ENCODE data around the gene CDCA8.

Gene CDCA8

DNA sequence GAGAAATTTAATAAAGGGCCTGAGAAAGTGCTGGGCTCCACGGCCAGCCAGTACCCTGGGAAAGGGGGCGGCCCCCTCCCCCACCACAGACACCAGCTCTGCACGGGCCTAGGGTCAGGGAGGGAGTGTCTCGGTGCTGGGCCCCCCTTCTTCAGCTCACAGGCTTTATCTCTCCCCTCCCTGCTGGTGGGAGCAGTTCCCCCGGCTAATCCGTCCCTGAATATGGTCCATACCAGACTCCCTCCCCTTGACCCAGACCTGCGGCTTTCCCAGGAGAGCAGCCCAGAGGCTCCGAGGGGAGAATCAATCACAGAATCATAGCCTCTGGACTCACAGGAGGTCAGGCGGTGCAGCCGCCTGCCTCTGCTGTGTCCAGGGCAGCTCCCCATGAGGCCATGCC is 31.7 kb upstream of the CDCA8 start:
- Histone ChIP-seq H3K27ac (peak overlapping the region; percentile 56), H3K36me3 (no peaks in the 10 kb centered on the region), H3K4me3 (ENCODE audit: low read depth, low read length) (no peak overlapping the region), H3K27me3 (ENCODE audit: insufficient read depth, low read depth, severe bottlenecking) (no peaks in the 10 kb centered on the region), H3K9me3 (ENCODE audit: severe bottlenecking) (no peaks in the 10 kb centered on the region)
- DNase-seq, result peak; percentile 68
- TF ChIP-seq, protein P1, sequence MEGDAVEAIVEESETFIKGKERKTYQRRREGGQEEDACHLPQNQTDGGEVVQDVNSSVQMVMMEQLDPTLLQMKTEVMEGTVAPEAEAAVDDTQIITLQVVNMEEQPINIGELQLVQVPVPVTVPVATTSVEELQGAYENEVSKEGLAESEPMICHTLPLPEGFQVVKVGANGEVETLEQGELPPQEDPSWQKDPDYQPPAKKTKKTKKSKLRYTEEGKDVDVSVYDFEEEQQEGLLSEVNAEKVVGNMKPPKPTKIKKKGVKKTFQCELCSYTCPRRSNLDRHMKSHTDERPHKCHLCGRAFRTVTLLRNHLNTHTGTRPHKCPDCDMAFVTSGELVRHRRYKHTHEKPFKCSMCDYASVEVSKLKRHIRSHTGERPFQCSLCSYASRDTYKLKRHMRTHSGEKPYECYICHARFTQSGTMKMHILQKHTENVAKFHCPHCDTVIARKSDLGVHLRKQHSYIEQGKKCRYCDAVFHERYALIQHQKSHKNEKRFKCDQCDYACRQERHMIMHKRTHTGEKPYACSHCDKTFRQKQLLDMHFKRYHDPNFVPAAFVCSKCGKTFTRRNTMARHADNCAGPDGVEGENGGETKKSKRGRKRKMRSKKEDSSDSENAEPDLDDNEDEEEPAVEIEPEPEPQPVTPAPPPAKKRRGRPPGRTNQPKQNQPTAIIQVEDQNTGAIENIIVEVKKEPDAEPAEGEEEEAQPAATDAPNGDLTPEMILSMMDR (IDR thresholded peaks at IDR 0.05; ENCODE audit: low read depth, low read length), result no peak

DNA sequence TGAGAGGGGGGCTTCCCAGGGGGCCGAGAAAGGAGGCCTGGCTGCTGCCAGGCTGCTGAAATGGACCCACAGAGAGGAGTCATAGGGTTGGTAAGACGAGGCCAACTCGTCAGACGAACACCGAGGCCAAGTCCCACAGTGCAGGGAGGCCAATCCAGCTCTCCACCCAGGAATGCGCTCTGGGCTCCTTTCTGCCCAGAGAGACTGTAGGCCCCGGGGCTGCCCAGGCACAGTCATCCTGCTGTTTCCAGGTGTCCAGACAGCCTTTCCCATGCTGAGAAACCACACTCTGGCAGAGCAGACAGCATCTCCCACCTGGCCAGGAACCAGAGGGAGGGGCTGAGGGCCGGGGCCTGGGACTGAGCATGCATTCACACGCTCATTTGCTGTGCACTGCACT is 30.9 kb upstream of the CDCA8 start:
- Histone ChIP-seq H3K27me3 (ENCODE audit: insufficient read depth, low read depth, severe bottlenecking) (no peaks in the 10 kb centered on the region), H3K9me3 (ENCODE audit: severe bottlenecking) (no peaks in the 10 kb centered on the region), H3K27ac (no peak overlapping the region), H3K4me3 (ENCODE audit: low read depth, low read length) (no peak overlapping the region), H3K36me3 (no peaks in the 10 kb centered on the region)
- no peak for DNase-seq
- TF ChIP-seq, protein P1 (IDR thresholded peaks at IDR 0.05; ENCODE audit: low read depth, low read length), result no peak

DNA sequence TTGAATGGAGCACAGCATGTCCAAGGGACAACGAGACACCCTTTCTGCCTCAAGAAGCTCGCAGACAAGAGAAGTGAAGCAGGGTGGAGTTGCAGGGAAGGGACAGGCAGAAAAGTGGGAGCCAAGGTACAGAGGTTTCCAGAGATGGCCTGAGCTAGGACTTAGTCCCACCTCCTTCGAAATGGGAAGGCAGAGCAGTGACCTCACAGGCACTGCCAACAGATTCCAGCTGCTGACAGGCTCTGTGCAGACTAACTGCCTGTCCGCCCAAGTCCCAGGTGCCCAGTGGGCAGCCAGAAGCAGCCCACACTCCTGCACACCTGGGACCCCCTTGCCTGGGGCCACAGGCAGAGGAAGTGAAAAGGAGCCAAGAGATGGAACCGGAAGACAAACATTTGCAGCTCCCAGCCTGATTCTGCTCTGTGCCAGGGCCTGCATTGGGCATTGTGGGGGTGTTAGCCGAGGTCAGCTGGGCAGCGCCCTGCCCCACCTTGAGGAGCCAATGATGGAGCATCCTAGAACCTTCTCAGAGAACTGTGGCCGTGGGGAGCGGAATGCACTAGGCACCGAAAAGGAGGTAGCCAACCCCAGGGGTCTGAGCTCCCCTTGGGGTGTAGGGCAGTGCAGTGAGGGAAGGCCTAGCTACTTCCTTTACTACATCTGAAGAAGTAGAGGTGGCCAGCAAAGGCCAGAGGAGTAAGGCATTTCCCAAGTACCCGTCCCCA is 30.1 kb upstream of the CDCA8 start:
- DNase-seq, result no peak
- no peaks in the 10 kb centered on the region for H3K9me3 ChIP-seq (ENCODE audit: severe bottlenecking)
- H3K36me3 ChIP-seq, result no peaks in the 10 kb centered on the region
- TF ChIP-seq, protein P1 (IDR thresholded peaks at IDR 0.05; ENCODE audit: low read depth, low read length), result no peak
- no peaks in the 10 kb centered on the region for H3K27me3 ChIP-seq (ENCODE audit: insufficient read depth, low read depth, severe bottlenecking)
- no peak overlapping the region for H3K27ac ChIP-seq
- no peak overlapping the region for H3K4me3 ChIP-seq (ENCODE audit: low read depth, low read length)

DNA sequence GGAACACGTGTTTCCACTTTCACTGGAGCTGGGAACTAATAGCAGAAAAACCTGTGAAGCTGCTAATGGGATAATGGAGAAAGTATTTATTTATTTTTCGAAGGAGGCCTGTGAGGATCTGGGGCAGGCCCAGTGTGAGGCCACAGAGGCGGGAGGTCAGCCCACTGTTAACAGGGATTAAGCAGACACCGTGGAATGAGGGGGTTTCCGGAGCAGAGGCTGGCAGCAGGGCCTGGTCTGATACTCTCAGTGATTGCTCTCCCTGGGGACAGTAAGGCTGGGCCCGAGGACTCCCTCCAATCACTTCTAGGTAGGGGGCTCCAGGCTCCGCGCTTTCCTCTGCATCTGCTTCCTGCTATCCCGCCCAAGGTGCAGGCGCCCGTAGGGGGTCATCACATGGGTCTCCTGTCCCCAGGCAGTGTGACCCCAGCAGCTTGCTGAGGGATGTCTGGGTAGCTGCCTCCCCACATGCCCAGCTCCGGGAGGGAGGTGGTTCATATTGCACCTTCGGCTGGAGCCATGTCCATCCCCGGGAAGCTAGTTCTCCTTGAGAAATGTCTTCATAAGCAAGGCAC is 28.8 kb upstream of the CDCA8 start:
- TF ChIP-seq, protein P1 (IDR thresholded peaks at IDR 0.05; ENCODE audit: low read depth, low read length), result no peak
- Histone ChIP-seq H3K4me3 (ENCODE audit: low read depth, low read length) (no peak overlapping the region), H3K27ac (no peak overlapping the region), H3K27me3 (ENCODE audit: insufficient read depth, low read depth, severe bottlenecking) (no peaks in the 10 kb centered on the region), H3K9me3 (ENCODE audit: severe bottlenecking) (no peaks in the 10 kb centered on the region), H3K36me3 (no peaks in the 10 kb centered on the region)
- DNase-seq, result no peak

DNA sequence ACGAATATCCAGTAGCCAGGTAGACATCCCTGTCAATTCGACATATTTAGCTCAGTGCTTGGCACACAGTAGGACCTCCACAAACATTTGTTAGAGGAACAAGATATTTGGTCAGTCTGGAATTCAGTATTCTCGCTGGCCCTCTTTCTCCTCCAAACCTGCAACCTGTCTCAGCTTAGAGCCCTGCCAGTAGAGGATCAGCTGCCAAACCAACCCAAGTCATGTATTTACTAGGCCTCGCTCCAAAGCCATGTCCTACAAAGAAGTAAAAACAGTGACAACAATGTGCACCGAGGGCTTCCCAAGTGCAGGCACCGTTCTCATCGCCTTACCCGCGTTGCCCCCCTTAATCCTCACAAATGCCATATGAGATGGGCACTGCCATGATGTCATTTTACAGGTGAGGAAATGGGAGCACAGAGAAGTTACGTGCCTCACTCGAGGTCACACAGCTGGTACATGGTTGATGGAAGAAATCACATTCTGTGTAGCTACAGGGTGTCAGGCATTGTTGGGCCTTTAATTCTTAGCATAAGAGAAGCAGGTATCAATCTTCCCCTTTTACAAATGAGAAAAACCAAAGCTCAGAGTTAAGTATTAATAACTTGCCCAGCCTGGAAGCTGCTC is 26.0 kb upstream of the CDCA8 start:
- no peak overlapping the region for H3K4me3 ChIP-seq (ENCODE audit: low read depth, low read length)
- H3K9me3 ChIP-seq (ENCODE audit: severe bottlenecking), result no peaks in the 10 kb centered on the region
- no peak for DNase-seq
- H3K27ac ChIP-seq, result no peak overlapping the region
- TF ChIP-seq, protein P1 (IDR thresholded peaks at IDR 0.05; ENCODE audit: low read depth, low read length), result no peak
- H3K27me3 ChIP-seq (ENCODE audit: insufficient read depth, low read depth, severe bottlenecking), result no peaks in the 10 kb centered on the region
- H3K36me3 ChIP-seq, result no peaks in the 10 kb centered on the region
